GM21723 (cell line): ENCODE results near the gene MAP1B.
A peak's percentile ranks its signal among the peaks of the same experiment; 100 is the strongest.

Experiments
- ATAC-seq: cut with Tn5 transposase; IDR thresholded peaks from one replicate; pipeline ENCODE4 v1.9.1; 2021; ENCODE audit warnings: mild to moderate bottlenecking, moderate library complexity; ENCODE audit not compliant: unreplicated experiment

MAP1B gene

DNA sequence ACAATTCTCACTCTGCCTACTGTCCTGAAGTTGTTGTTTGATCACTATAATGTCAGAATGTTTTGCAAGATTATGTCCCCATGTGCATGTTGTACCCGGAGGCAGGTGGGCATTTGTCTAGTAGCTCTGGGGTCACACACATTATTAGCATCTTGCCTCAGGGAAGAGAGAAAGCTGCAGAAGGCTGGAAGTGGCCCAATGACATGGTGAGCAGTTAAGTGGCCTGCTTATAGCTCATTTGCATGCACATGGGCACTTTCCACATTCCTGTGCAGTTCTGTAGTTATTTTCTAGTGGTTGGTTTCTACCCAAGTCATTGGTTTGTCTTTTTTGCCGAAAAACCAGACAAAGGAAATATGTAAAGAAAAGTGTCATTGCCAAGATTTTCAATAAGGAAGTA is 80.9 kb downstream of the MAP1B start:
- ATAC-seq = no peak

DNA sequence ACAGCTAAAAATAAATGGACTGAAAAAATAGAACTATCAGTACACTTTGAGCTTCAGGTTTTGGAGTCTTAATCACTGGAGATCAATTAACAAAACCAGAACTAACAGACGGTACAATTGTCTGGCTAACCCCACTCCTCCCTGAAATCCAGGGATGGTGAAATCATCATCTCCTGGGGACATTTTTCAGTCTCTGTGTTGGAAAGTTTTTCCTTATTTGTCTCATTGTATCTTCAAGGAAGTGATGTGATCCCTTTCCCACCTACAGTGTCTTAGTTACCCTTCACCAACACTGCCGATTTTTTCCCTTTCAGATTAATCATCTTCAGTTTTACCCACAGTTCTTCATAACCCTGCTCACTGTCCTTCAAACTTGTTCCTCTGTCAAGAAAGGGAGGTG is 81.9 kb downstream of the MAP1B start:
- no peak for ATAC-seq

- ATAC-seq = no peak
These were observed 84.1 kb downstream of the MAP1B start for GRCh38 chr5:72191404-72191803.

DNA sequence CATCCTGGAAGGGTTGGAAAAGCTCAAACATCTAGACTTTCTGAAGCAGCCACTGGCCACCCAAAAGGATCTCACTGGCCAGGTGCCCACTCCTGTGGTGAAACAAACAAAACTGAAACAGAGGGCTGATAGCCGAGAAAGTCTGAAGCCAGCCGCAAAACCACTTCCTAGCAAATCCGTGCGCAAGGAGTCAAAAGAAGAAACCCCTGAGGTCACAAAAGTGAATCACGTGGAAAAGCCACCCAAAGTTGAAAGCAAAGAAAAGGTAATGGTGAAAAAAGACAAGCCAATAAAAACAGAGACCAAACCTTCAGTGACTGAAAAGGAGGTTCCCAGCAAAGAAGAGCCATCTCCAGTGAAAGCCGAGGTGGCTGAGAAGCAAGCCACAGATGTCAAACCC is 87.6 kb downstream of the MAP1B start:
- peak; percentile 97 for ATAC-seq

- no peak for ATAC-seq
These were observed 88.3 kb downstream of the MAP1B start for GRCh38 chr5:72195581-72195980.

- no peak for ATAC-seq
These were observed 90.1 kb downstream of the MAP1B start for GRCh38 chr5:72197393-72197792.

- ATAC-seq = no peak
These were observed 92.4 kb downstream of the MAP1B start for GRCh38 chr5:72199681-72200080.

GRCh38 chr5:72202331-72202825 is 95.1 kb downstream of the MAP1B start:
- no peak for ATAC-seq

GRCh38 chr5:72203251-72203845 is 96.1 kb downstream of the MAP1B start:
- ATAC-seq = no peak

DNA sequence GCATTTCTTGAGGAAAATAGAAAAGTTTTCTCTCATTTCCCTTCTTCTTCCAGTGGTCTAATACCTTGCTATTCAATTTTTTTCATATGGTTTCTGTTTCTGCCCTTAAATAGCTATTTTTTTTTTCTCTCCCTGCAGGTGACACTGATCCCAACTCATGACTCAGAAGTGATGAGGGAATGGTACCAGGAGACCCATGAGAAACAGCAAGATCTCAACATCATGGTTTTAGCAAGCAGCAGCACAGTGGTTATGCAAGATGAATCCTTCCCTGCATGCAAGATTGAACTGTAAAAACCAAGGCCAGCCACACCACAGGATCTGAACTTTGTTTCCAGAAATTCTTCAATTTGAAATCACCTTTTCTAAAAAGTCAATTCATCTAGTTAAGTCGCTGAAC is 97.7 kb downstream of the MAP1B start:
- no peak for ATAC-seq

- no peak for ATAC-seq
These were observed 98.2 kb downstream of the MAP1B start for GRCh38 chr5:72205431-72206009.

DNA sequence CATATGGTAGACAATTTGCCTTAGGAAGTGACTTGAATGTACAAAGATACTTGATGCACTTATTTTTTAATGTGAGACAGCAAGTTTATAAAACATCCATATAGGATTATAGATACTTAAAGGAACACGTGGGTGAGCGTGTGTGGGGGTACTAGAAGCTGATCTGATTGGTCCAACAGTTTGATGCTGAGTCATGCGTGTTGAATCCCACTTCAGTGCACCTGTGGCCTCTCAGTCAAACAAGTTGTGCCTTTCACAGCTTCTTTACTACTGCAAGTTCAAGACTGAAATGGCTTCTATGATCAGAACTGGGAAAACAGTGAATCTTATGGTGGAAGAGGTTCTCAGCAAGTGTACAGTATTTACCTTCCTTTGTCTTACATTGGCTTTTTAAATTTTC is 98.9 kb downstream of the MAP1B start:
- no peak for ATAC-seq

GRCh38 chr5:72206994-72207393 is 99.7 kb downstream of the MAP1B start:
- no peak for ATAC-seq

GRCh38 chr5:72208324-72208926 is 101.2 kb downstream of the MAP1B start:
- ATAC-seq = no peak

- no peak for ATAC-seq
These were observed 102.2 kb downstream of the MAP1B start for GRCh38 chr5:72209147-72210115.

DNA sequence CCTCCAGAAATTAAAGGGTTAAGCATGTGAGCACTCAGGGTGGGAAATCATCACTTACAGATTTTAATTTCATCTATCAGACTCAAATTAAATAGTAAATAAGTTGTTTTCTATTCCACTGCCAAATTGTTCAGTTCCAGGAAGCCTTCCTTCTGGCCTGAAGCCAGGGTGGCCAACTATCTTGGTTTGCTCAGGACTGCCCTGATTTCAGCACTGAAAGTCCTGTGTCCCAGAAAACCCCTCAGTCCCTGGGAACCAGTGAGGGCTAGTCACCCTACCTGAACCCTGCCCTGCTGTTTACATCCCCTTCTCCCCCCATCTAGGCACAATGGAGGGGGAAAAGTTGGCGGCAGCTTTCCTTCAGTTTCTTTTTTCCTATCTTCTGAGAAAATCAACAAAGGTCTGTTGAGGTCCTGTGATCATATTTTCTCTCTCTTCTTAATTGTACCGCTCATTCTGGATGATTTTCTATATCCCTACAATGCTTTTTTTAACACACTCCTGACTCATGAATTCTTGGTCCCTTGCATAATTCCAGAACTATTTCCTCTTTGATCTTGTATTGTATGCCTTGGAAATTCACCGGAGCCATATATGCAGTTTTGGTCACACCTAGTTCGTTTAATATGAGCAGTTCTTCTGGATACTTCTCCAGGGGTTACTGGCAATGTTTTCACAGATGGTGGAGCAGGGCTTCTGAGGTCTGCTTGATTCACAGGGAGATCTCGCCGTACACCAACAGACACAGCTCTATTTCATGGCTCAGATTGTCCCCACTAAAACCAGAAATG is 103.8 kb downstream of the MAP1B start:
- no peak for ATAC-seq

- no peak for ATAC-seq
These were observed 104.9 kb downstream of the MAP1B start for GRCh38 chr5:72212171-72212570.

- ATAC-seq = no peak
These were observed 106.2 kb downstream of the MAP1B start for GRCh38 chr5:72213482-72213881.

GRCh38 chr5:72214168-72214567 is 106.9 kb downstream of the MAP1B start:
- no peak for ATAC-seq

GRCh38 chr5:72216756-72217155 is 109.5 kb downstream of the MAP1B start:
- ATAC-seq = no peak

GRCh38 chr5:72221099-72221498 is 113.8 kb downstream of the MAP1B start:
- no peak for ATAC-seq
